Stimulated activated CD8-positive, alpha-beta memory T cell treated with anti-CD3 and anti-CD28 coated beads, Interleukin-15, amount 100 ng/mL, for 4 hours (primary cell): ENCODE results near the gene PRSS33.

Source experiments
- DNase-seq, 2 donors: peaks; one replicate each; pipeline ENCODE4 v3.0.0-alpha.2; 2020; ENCODE audit warnings: low read depth in 2 of 2

Gene PRSS33

GRCh38 chr16:2799205-2799858, 12.0 kb upstream of the PRSS33 start:
- no peak for DNase-seq

GRCh38 chr16:2798723-2799204, 11.4 kb upstream of the PRSS33 start:
- no peak for DNase-seq

- DNase-seq = no peak
These were observed 8.2 kb upstream of the PRSS33 start for GRCh38 chr16:2795395-2796143.

GRCh38 chr16:2792940-2793339, 5.6 kb upstream of the PRSS33 start:
- no peak for DNase-seq

DNA sequence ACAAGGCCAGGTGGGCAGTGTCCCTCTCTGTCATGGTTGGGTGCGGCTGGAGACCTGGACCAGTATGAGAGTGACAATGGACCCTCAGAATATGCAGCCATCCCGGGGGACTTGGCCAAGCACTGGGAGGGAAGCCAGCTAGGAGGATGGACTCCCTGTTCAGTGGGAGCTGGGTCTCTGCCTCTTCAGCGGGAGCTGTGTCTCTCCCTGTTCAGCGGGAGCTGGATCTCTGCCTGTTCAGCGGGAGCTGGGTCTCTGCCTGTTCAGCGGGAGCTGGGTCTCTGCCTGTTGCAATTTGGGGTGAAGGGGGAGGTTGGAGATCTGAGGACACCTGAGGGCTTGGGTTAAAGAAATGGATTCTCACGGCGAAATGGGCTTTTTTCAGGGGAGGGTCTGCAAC, 3.8 kb upstream of the PRSS33 start:
- no peak for DNase-seq

GRCh38 chr16:2790631-2791030, 3.3 kb upstream of the PRSS33 start:
- no peak for DNase-seq

DNA sequence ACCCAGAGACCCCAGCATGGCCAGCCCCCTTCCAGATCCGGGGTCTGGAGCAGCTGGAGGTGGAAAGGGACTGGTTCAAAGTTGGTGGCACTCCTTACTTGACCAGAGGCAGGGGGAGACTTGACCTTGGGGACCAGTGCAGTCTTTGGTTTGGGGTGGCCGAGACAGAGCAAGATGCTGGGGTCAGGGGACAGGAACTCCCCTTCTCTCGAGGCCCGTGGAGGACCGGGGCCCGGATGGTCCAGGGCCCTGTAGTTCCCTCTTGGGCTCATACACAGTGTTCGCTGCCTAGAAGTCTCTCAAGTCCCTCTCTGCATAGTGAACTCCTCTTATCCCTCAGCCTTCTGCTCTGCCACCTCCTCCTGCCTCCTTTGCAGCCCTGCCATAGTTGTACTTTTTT, 601 bp upstream of the PRSS33 start:
- DNase-seq = no peak

- no peak for DNase-seq
These were observed 571 bp downstream of the PRSS33 start for GRCh38 chr16:2786826-2787151.

DNA sequence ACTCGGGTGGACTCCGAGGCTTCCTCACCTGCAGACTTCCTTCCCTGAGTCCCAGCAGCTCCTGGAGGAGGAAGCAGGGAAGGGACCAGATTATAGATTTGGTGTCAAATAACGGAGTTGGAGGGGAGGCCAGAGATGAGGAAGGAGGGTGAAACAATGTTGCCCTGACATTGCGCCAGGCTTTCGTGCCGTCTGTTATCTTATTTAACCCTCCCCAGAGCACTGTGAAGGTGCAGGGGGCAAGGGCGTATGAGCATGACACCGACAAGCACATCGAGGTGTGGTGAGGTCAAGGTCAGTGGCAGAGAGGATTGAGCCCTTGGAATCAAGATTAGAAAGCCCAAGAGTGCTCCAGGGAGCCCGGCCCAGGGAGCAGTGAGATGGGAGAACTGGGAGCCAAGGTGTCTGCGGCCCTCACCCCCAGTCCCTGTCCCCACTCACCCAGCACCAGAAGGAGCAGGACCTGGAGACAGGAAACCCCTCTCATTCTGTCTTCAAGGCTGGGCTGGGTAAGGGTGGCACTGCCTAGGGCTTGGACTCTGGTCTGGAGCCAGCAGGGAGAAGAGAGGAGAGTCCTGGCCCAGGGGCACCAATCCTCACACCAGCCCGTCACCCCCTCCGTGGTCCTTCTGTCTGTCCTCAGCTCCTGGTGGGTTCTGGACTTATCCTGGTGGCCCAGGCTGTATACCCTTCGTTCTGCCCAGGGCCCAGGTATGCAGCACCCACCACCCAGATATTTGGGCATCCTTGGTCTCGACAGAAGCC, 1.1 kb downstream of the PRSS33 start:
- no peak for DNase-seq

DNA sequence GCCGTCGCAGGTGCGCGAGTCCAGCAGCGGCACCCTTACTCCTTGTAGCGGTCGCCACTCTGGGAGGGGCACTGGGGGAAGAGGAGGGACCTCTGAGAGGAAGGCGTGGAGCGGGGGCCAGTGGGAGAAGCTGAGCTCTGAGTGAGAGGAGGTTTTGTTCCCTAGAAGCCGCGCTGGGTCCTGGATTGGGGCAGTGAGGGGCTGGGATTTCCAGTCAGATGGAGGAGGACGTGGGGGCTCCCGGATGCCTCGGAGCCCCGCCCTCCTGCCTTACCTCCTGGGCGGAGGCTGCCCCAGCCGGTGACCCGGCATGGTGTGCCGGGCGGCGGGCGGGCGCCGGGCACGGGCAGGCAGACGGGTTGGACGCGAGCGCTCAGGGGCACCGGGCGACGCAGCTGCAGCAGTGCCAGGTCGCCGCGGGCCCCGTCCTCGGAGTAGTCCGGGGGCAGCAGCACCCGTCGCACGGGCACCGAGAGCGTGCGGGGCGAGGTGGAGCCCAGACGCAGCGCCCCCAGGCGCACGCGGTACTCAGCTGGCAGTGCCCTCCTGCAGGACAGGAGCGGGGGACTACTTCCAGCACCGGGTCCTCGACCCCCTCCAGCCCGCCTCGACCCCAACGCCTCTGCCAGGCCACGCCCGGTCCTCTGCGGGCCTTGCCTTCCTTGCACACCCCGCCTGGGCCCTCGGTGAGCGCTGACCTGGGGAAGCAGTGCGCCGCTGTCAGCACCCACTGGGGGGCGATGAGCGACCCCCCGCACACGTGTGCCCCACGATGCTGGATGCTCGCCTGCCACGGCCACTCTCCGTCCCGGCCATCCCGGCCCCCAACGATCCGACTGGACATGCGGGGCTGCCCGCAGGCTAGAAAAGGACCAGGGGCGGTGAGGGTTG, 2.0 kb downstream of the PRSS33 start:
- peak in 1 of 2 donors; percentile 20 for DNase-seq

DNA sequence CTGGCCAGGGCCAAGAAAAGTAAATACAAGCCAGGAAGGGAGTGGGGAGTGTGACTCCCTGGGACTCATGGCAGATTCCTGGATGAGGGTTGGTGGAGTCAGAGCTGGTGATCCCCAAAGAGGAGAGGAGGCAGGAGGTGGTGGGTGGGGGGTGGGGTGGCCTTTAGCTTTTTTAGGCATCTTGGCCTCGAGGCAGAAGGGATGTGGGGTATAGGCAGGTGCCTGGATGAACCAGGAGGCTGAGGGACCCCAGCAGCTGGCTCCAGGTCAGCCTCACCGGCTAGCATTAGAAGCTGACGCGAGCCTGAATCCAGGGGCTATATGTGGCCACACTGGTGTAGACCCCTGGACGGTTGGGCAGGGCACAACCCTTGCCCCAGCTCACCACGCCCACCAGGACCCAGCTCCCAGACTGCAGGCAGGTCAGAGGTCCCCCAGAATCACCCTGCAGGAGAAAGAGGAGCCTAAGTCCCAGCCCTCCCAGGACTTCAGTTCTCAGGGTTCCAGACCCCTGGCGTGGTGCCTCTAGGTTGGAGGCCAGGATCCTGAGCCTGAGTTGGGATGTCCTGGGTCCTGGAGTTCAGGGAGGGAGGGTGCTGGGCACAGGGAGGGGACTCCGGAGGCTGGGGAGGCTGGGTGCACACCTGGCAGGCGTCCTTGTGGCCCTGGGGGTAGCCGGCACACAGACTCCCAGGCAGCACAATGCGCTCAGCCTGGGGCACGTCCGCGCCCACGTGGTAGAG, 2.8 kb downstream of the PRSS33 start:
- no peak for DNase-seq

DNA sequence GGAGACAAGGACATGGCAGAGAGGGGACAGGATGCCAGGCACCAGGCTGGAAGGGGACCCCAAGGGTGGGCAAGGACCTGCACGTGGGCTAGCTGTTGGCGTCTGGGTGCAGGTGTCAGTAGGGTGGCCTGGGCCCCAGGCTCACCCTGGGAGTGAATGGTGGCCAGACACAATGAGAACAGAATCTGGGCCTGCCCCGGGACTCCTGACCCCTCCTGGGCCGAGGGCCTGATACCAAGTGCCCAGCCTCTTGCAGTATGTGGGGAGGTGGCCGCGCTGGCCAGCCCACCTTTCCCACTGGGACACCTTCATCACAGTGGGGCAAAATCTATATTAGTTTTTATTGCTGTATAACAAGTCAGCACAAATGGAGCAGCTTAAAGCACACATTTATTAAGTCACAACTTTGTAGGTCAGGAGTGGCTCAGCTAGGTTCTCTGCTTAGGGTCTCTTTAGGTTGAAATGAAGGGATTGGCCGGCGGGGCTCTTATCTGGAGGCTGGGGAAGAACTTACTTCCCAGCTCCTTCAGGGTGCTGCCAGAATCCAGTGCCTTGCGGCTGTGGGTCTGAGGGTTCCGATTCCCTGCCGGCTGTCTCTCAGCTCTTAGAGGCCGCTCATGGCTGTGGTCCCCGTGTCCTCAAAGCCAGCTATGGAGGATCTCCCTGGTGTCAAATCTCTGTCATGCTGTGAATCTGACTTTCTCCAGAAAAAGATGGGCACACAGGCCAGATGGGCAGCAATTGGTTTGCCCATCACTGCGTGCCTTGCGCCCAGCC, 3.6 kb downstream of the PRSS33 start:
- no peak for DNase-seq

- no peak for DNase-seq
These were observed 4.6 kb downstream of the PRSS33 start for GRCh38 chr16:2782583-2783351.

DNA sequence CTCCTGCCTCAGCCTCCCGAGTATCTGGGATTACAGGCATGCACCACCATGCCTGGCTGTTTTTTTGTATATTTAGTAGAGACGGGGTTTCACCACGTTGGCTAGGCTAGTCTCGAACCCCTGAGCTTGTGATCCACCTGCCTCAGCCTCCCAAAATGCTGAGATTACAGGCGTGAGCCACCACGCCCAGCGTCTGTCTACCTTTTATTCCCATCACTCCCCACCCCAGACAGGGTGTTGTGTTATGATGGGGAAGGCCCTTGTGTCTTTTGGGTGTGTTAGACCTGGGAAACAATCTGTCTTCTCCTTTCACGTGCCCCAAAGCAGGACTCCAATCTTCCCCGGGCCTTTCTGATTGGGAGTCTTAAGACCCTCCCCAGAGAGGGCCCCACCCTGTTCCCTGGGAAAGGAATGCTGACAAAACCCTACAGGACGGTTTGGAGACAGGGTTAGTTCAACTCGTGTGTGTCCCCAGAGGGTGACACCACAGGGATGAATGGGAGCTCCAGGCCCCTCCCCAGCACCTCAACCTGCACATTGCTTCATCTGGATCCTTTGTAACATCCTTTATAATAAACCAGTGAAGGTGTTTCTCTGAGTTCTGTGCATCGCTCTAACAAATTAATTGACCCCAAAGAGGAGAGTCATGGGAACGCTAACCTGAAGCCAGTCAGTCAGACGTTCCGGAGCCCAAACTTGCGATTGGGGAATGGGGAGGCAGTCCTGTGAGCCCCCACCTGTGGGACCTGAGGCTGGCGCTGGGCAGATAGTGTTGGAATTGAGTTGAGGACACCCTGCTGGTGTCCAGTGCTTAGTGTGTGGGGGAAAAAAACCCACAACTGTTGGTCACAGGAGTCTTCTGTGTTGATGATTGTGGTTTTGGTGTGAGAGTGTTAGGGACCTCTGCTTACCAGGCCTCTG, 7.1 kb downstream of the PRSS33 start:
- DNase-seq = no peak

DNA sequence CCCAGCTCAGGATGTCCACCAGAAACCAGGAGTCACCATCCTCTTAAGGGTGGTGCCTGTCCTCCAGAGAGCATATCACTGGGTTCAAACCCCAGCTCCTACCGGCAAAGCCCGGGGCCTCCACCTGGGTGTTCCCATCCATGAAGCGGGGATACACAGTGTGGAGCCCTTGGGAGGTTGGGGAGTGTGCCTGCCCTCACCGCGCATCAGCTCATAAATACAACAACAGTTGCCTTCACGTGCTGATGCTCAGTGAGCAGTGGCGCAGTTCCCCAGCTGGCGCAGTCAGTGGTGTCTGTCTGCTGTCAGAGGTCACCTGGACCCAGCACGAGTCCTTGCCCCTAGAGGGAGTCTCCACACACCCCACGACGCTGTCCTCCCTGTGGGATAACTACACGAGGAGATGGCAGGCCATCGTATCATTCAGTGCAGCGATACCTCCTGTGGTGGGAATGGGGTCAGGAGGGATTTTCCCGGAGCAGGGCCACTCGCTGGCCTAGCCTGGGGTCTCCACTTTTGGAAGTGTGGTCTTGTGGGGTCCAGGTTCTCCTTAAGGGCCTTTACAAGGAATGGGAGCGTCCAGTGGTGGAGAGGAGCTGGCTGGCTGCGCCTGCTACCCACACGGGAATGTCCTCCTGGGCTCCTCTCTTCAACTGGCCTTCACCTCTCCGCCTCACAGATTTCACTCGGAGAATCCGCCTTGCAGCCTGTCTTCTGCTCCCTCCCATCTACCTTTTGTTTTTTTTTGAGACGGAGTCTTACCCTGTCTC, 8.0 kb downstream of the PRSS33 start:
- no peak for DNase-seq

DNA sequence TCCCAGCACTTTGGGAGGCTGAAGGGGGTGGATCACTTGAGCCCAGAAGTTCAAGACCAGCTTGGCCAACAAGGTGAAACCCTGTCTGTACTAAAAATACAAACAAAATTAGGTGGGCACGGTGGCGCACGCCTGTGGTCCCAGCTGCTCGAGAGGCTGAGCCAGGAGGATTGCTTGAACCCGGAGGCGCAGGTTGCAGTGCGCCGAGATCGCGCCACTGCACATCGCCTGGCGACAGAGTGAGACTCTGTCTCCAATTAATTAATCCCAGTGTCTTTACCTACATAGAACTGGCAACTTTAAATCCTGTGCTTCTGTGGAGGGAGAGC, 8.8 kb downstream of the PRSS33 start:
- no peak for DNase-seq

GRCh38 chr16:2777903-2778629, 9.3 kb downstream of the PRSS33 start:
- no peak for DNase-seq
